Lower lobe of right lung (tissue), 2 donors: ENCODE measurements around the gene LAPTM5. TPM values are rescaled to one million over a fixed set of nuclear protein-coding genes. Genes with fewer than 3 reads are reported as not detected.

Source experiments
- ATAC-seq, 2 donors: fragments of 200-7000 bp; cut with Tn5 transposase; one replicate each; pipeline ENCODE4 v1.9.1; 2020 to 2022; ENCODE audit warnings: mild to moderate bottlenecking in 2 of 2, moderate library complexity in 2 of 2
- DNase-seq: peaks from one replicate; pipeline ENCODE4 v3.0.0-alpha.2; 2020
- H3K27ac ChIP-seq: fragments of 200-600 bp; one replicate; pipeline ENCODE4 v1.8.0; 2022
- H3K27me3 ChIP-seq: fragments of 200-600 bp; one replicate; pipeline ENCODE4 v1.8.0; 2022; ENCODE audit warnings: low read depth
- H3K36me3 ChIP-seq: fragments of 200-600 bp; one replicate; pipeline ENCODE4 v1.8.0; 2022; ENCODE audit warnings: mild to moderate bottlenecking
- H3K4me1 ChIP-seq: fragments of 200-600 bp; one replicate; pipeline ENCODE4 v1.8.0; 2022
- H3K4me3 ChIP-seq: fragments of 200-600 bp; one replicate; pipeline ENCODE4 v1.8.0; 2022; ENCODE audit warnings: mild to moderate bottlenecking
- H3K9me3 ChIP-seq: fragments of 200-600 bp; one replicate; pipeline ENCODE4 v1.8.0; 2022
- intact Hi-C: fragments of 100-400 bp; cut with DNase I; formaldehyde crosslinking; loops from one replicate; pipeline ENCODE4 v1.11.0; 2022
- total RNA-seq: library from RNA; stranded (reverse); fragmentation: NEBNext Ultra II Directional; extraction: Animal tissue kit (Norgen Biotek cat#: 25700); gene quantifications from one replicate; pipeline ENCODE4 v1.2.1, GENCODE V29; 2021
- TF ChIP-seq, protein P1 (sequence below): fragments of 200-600 bp; IDR thresholded peaks from one replicate; pipeline ENCODE4 v1.8.0; 2022; ENCODE audit warnings: antibody characterized with exemption, mild to moderate bottlenecking
- donor health status: DM: no; HTN: yes; CAD: no; lungs with severe emphysema.

The LAPTM5 gene
- total RNA-seq, 1 donor from 2014 or later = 544 TPM

DNA sequence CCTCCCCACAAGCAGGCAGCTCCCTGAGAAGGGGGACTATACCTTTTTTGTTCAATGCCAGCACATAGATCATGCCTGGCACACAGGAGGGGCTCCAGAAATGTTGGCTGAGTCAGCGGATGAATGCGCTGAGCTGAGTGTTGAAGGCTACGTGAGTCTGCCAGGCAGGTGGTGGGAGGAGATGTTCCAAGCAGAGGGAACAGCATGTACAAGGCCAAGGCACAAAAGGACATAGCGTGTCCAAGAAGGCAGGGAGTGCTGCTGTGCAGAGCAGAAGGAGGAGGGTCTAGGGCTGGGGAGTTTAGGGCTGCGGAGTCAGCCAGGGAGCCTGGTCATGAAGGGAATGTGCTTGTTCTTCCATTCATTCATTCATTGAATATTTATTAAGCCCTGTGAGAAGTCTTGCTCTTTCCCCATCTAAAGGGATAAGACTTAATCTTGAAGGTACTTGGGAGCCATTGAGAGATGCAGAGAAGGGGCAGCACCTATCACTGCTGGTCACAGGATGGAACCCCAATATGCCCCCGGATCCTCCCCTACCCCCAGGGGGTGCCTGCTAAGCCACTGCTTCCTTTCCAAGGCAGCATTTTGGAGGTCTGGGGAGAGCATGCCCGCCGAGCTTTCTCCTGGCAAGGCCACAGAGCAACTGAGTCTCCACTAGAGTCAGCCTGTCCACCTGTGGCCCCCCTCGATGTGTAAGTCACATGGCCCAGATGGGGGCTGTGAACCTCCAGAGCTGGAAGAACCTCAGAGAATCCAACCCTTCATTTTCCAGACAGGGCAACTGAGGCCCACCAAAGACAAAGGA, 31.2 kb upstream of the LAPTM5 start:
- intact Hi-C loops = no loop called here
- Histone ChIP-seq H3K4me3 (no peak overlapping the region), H3K27me3 (no peaks in the 10 kb centered on the region), H3K9me3 (no peaks in the 10 kb centered on the region), H3K4me1 (peaks cover 9% of the 10 kb centered on the region), H3K36me3 (no peaks in the 10 kb centered on the region), H3K27ac (no peak overlapping the region)
- TF ChIP-seq, protein P1, sequence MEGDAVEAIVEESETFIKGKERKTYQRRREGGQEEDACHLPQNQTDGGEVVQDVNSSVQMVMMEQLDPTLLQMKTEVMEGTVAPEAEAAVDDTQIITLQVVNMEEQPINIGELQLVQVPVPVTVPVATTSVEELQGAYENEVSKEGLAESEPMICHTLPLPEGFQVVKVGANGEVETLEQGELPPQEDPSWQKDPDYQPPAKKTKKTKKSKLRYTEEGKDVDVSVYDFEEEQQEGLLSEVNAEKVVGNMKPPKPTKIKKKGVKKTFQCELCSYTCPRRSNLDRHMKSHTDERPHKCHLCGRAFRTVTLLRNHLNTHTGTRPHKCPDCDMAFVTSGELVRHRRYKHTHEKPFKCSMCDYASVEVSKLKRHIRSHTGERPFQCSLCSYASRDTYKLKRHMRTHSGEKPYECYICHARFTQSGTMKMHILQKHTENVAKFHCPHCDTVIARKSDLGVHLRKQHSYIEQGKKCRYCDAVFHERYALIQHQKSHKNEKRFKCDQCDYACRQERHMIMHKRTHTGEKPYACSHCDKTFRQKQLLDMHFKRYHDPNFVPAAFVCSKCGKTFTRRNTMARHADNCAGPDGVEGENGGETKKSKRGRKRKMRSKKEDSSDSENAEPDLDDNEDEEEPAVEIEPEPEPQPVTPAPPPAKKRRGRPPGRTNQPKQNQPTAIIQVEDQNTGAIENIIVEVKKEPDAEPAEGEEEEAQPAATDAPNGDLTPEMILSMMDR = no peak
- ATAC-seq (no peak), DNase-seq (peak; percentile 32)

DNA sequence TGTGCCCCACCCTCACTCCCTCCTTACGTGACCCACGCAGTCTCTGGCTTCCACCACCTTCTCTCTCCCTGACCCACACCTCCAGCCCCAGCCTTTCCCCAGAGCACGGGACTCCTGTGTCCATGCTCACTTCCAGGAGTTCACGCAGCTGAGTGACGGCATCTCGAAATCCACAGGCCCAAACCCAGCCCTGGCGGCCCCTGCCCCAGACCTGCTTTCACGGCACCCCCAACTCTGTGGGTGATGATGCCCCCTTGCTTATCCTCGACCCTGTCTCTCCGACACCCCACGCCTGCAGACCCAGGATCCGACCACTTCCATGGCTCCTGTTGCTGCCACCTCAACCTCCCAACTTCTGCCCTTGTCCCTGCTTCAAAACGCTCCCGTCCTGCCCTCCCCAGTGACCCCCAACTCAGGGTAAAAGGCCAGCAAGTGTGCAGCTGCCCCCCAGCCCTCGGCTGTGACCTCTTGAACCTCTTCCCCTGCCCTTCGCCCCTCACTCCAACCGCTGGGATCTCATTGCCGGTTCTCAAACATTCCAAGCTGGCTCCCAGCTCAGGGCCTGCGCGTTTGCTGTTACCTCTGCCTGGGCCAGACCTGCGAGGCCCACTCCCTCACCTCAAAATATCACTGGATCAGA, 30.4 kb upstream of the LAPTM5 start:
- ATAC-seq (no peak), DNase-seq (peak; percentile 30)
- Histone ChIP-seq H3K9me3 (no peaks in the 10 kb centered on the region), H3K27ac (no peak overlapping the region), H3K27me3 (no peaks in the 10 kb centered on the region), H3K4me3 (no peak overlapping the region), H3K4me1 (peaks cover 16% of the 10 kb centered on the region), H3K36me3 (no peaks in the 10 kb centered on the region)
- intact Hi-C loops = no loop called here
- TF ChIP-seq, protein P1 = no peak

DNA sequence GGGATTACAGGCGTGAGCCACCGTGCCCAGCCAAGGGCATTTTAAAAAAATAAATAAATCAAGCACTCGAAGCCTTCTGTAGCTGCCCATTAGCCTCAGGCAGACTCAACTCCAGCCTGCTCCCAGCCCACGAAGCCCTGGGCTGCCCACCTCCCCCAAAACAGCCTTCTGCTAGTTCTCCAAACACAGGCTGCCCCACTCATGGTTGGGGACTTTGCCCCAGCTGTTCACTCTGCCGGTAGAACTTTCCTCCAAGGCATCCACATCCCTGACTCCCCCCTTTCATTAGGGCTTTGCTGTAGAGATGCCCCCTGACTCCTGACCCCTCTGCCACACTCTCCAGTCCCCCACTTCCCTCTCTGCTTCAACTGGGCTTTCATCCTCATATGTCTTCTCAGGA, 29.7 kb upstream of the LAPTM5 start:
- H3K27me3 ChIP-seq = no peaks in the 10 kb centered on the region
- peaks cover 23% of the 10 kb centered on the region for H3K4me1 ChIP-seq
- intact Hi-C loops = no loop called here
- H3K4me3 ChIP-seq = no peak overlapping the region
- TF ChIP-seq, protein P1 = no peak
- no peak overlapping the region for H3K27ac ChIP-seq
- H3K9me3 ChIP-seq = no peaks in the 10 kb centered on the region
- ATAC-seq (no peak), DNase-seq (peak; percentile 12)
- no peaks in the 10 kb centered on the region for H3K36me3 ChIP-seq

DNA sequence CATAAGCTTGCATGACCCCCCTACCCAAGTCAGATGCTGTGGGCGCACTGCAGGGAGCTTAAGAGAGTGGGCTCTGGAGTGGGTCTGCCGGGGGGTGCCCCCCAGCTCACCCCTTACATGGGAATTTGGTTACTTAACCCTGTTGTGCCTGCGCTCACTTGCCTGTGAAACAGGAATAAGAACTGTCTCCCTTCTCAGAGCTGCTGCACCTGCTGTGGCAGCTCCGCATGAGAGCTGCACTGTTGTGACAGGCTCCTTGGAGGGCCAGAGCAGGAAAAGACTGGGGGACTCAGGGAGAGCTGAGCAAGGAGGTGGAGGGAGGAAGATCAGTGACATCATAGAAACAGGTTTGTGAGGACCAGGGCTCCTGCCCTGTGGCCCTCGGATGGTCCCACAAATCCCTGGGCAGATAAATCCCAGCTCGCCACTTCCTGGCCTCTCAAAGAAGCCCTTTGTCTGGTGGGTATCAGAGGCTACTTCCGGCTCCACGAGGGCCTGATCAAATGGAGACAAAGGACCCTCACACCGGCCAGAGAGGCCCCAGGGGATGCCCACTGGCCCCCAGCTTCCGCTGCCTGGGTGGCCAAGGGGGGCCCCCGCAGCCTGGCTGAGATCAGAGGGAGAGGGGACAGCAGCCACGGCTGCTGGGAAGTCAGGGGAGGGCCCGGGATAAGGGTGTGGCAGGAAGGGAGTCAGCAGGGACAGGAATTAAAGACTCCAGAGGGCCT, 28.9 kb upstream of the LAPTM5 start:
- H3K27ac ChIP-seq = no peak overlapping the region
- DNase-seq (peak; percentile 24), ATAC-seq (no peak)

DNA sequence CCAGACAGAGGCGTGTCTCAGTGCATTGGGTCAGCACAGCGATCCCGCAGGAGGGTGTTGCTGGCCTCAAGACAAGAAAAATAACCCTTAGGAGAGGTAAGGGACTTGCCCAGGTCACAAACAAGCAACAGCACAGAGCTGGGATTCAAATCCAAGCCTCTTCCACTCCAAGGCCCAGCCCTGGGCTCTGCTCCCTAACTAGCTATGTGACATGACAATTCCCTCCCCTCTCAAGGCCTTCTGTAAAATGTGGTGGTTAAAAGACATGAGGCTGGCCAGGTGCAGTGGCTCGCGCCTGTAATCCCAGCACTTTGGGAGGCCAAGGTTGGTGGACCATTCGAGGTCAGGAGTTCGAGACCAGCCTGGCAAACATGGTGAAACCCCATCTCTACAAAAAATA, 28.1 kb upstream of the LAPTM5 start:
- ATAC-seq (no peak), DNase-seq (no peak)
- H3K36me3 ChIP-seq = no peaks in the 10 kb centered on the region
- TF ChIP-seq, protein P1 = no peak
- H3K27me3 ChIP-seq = no peaks in the 10 kb centered on the region
- peaks cover 23% of the 10 kb centered on the region for H3K4me1 ChIP-seq
- intact Hi-C loops = no loop called here
- H3K27ac ChIP-seq = no peak overlapping the region
- H3K4me3 ChIP-seq = no peak overlapping the region
- no peaks in the 10 kb centered on the region for H3K9me3 ChIP-seq

More for the DNA sequence above, 28.9 kb upstream of the LAPTM5 start:
- no peaks in the 10 kb centered on the region for H3K27me3 ChIP-seq
- intact Hi-C loops = no loop called here
- H3K9me3 ChIP-seq = no peaks in the 10 kb centered on the region
- H3K4me3 ChIP-seq = no peak overlapping the region
- TF ChIP-seq, protein P1 = no peak
- no peaks in the 10 kb centered on the region for H3K36me3 ChIP-seq
- H3K4me1 ChIP-seq = peaks cover 23% of the 10 kb centered on the region
